ENCODE data around the gene EFCAB12. TPM values are rescaled to one million over a fixed set of nuclear protein-coding genes. Genes with fewer than 3 reads are reported as not detected.
A peak's percentile ranks its signal among the peaks of the same experiment; 100 is the strongest.

Gene EFCAB12
- total RNA-seq, 2 donors from 2014 or later: 1.0 to 1.4 TPM

- H3K27me3 Mint-ChIP-seq (ENCODE audit: low read depth): no peaks in the 10 kb centered on the region
- H3K4me1 Mint-ChIP-seq (ENCODE audit: low read depth): no peaks in the 10 kb centered on the region
- H3K36me3 Mint-ChIP-seq (ENCODE audit: insufficient read depth in 2 of 2): no peaks in the 10 kb centered on the region
- ATAC-seq (replicated peaks in 1 of 2) (no peak), DNase-seq (no peak)
- no peak overlapping the region for H3K4me3 Mint-ChIP-seq
- no peaks in the 10 kb centered on the region for H3K9me3 Mint-ChIP-seq
- no peak overlapping the region for H3K27ac Mint-ChIP-seq
Observed at GRCh38 chr3:129360171-129360611, 68.2 kb downstream of the EFCAB12 start.

GRCh38 chr3:129358772-129359371, 69.6 kb downstream of the EFCAB12 start:
- Mint-ChIP-seq H3K9me3 (no peaks in the 10 kb centered on the region), H3K4me3 (no peak overlapping the region), H3K27ac (no peak overlapping the region), H3K36me3 (ENCODE audit: insufficient read depth in 2 of 2) (no peaks in the 10 kb centered on the region), H3K4me1 (ENCODE audit: low read depth) (no peaks in the 10 kb centered on the region), H3K27me3 (ENCODE audit: low read depth) (no peaks in the 10 kb centered on the region)
- ATAC-seq (replicated peaks in 1 of 2) (no peak), DNase-seq (no peak)

- H3K27me3 Mint-ChIP-seq (ENCODE audit: low read depth): no peaks in the 10 kb centered on the region
- H3K4me3 Mint-ChIP-seq: no peak overlapping the region
- no peaks in the 10 kb centered on the region for H3K4me1 Mint-ChIP-seq (ENCODE audit: low read depth)
- ATAC-seq (replicated peaks in 1 of 2): no peak
- no peak for DNase-seq
- no peaks in the 10 kb centered on the region for H3K36me3 Mint-ChIP-seq (ENCODE audit: insufficient read depth in 2 of 2)
- H3K9me3 Mint-ChIP-seq: no peaks in the 10 kb centered on the region
- no peak overlapping the region for H3K27ac Mint-ChIP-seq
Observed at GRCh38 chr3:129358177-129358771, 70.2 kb downstream of the EFCAB12 start.

- H3K27ac Mint-ChIP-seq: no peak overlapping the region
- H3K36me3 Mint-ChIP-seq (ENCODE audit: insufficient read depth in 2 of 2): no peaks in the 10 kb centered on the region
- H3K4me1 Mint-ChIP-seq (ENCODE audit: low read depth): no peaks in the 10 kb centered on the region
- no peaks in the 10 kb centered on the region for H3K9me3 Mint-ChIP-seq
- H3K4me3 Mint-ChIP-seq: no peak overlapping the region
- ATAC-seq (replicated peaks in 1 of 2) (no peak), DNase-seq (no peak)
- no peaks in the 10 kb centered on the region for H3K27me3 Mint-ChIP-seq (ENCODE audit: low read depth)
Observed at GRCh38 chr3:129357616-129358015, 70.8 kb downstream of the EFCAB12 start.

- Mint-ChIP-seq H3K27me3 (ENCODE audit: low read depth) (no peaks in the 10 kb centered on the region), H3K27ac (no peak overlapping the region), H3K36me3 (ENCODE audit: insufficient read depth in 2 of 2) (no peaks in the 10 kb centered on the region), H3K4me1 (ENCODE audit: low read depth) (no peaks in the 10 kb centered on the region), H3K9me3 (no peaks in the 10 kb centered on the region), H3K4me3 (no peak overlapping the region)
- DNase-seq (no peak), ATAC-seq (replicated peaks in 1 of 2) (peak in 1 of 2 donors; percentile 20)
Observed at GRCh38 chr3:129356756-129357425, 71.5 kb downstream of the EFCAB12 start.

- ATAC-seq (replicated peaks in 1 of 2): no peak
- no peak overlapping the region for H3K4me3 Mint-ChIP-seq
- no peaks in the 10 kb centered on the region for H3K36me3 Mint-ChIP-seq (ENCODE audit: insufficient read depth in 2 of 2)
- H3K4me1 Mint-ChIP-seq (ENCODE audit: low read depth): no peaks in the 10 kb centered on the region
- H3K9me3 Mint-ChIP-seq: no peaks in the 10 kb centered on the region
- H3K27me3 Mint-ChIP-seq (ENCODE audit: low read depth): no peaks in the 10 kb centered on the region
- H3K27ac Mint-ChIP-seq: no peak overlapping the region
- DNase-seq: no peak
Observed at GRCh38 chr3:129353589-129353941, 74.9 kb downstream of the EFCAB12 start.

- Mint-ChIP-seq H3K4me1 (ENCODE audit: low read depth) (no peaks in the 10 kb centered on the region), H3K9me3 (no peaks in the 10 kb centered on the region), H3K4me3 (no peak overlapping the region), H3K36me3 (ENCODE audit: insufficient read depth in 2 of 2) (no peaks in the 10 kb centered on the region), H3K27ac (no peak overlapping the region), H3K27me3 (ENCODE audit: low read depth) (no peaks in the 10 kb centered on the region)
- ATAC-seq (replicated peaks in 1 of 2) (no peak), DNase-seq (no peak)
Observed at GRCh38 chr3:129352650-129353588, 75.5 kb downstream of the EFCAB12 start.

GRCh38 chr3:129352045-129352444, 76.4 kb downstream of the EFCAB12 start:
- no peak overlapping the region for H3K4me3 Mint-ChIP-seq
- DNase-seq: no peak
- no peaks in the 10 kb centered on the region for H3K9me3 Mint-ChIP-seq
- H3K27me3 Mint-ChIP-seq (ENCODE audit: low read depth): peaks cover 2% of the 10 kb centered on the region
- no peaks in the 10 kb centered on the region for H3K4me1 Mint-ChIP-seq (ENCODE audit: low read depth)
- ATAC-seq (replicated peaks in 1 of 2): no peak
- no peak overlapping the region for H3K27ac Mint-ChIP-seq
- H3K36me3 Mint-ChIP-seq (ENCODE audit: insufficient read depth in 2 of 2): no peaks in the 10 kb centered on the region

Other genes with a start within 250 kb of the EFCAB12 start
- 100 to 1,000 TPM; 450 to 480 TPM for gene CNBP, start 244.7 kb downstream of the EFCAB12 start, total RNA-seq
- 100 to 1,000 TPM; 183 to 205 TPM for gene COPG1, start 179.0 kb downstream of the EFCAB12 start, total RNA-seq
- 10 to 100 TPM; 66.6 to 84.3 TPM for gene HMCES, start 149.8 kb downstream of the EFCAB12 start, total RNA-seq
- gene MBD4, start 11.3 kb upstream of the EFCAB12 start, total RNA-seq: 10 to 100 TPM; 55.3 to 60.9 TPM
- 10 to 100 TPM; 20.5 to 26.9 TPM for gene IFT122, start 11.6 kb upstream of the EFCAB12 start, total RNA-seq
- not detected for gene RHO, start 100.0 kb upstream of the EFCAB12 start, total RNA-seq
- not detected for gene H1-8, start 114.5 kb upstream of the EFCAB12 start, total RNA-seq
- 1 to 10 TPM; 4.1 to 4.2 TPM for gene PLXND1, start 178.0 kb upstream of the EFCAB12 start, total RNA-seq

Measured in activated T-cell treated with anti-CD3 and anti-CD28 coated beads, Interleukin-2, amount 50 U/mL, for 72 hours (primary cell).